Measurements from ENCODE around the gene PCBP4. TPM values are rescaled to one million over a fixed set of nuclear protein-coding genes. Genes with fewer than 3 reads are reported as not detected.
"Not testable (repeated sequence)": the region's sequence is repeated elsewhere in the genome, so short reads cannot be mapped to it uniquely, and the experiment has no call there.

The PCBP4 gene
- polyA plus RNA-seq, 3 donors = 64.2 to 79.1 (median 73.4) TPM

DNA sequence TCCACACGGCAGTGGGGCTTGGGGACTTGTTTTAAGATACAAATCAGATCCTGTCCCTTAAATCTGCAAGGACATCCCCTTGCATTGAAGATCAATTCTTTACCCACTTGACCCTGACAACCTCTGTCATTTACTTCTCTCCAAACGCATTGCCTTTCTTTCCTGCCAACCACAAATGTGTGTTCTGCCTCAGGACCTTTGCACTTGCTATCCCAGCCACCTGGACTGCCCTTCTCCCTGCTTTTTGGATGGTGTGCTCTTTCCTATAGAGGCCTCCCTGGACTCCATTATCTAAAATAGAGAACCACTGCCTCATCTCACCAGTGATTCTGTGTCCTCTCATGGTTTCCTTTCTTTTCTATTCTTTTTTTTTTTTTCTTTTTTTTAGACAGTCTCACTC, 29.9 kb upstream of the PCBP4 start:
- no peak for DNase-seq

DNA sequence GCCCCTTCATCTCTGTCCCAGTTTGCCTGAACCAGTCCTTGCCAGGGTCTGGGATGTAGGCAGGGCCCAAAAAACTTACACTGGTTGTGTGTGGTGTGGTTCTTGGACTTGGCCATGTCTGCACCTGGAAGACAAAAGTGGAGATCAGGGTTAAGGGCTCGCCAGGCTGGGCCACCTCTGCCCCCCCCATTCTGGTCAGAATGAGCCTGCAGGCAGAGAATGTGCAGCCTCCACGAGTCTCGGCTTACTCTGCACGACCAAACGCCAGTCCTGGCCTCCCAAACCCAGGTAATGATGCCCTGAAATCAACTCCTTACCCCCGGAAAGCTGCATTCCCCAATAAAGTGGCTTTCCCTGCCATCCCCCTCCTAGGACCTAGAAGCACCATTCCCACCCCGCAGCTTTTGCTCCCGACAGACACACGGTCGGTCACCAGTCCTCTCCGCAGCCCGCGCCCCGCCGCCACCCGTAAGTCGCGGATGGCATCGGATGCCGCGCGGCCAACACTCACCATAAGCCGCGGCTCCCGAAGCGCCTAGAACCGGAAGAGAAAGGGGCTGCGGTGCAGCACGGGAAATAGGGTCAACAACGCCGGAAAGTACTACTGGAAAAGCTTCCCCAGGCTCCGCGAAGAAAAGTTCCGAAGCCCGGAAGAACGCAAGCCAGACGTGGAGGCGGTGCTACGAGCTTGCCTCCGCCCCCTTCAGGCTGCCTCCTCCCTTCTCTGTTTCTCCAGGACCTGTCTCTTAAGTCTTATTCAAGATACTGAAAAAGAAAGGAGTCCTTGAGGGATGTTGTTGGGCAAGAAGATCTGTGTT, 28.3 kb upstream of the PCBP4 start, which contains the start of gene RPL29:
RPL29 (minus strand) TSS at position 550 of the 818 bp plus-strand sequence; CDS start at position 116, 434 bp downstream.
- DNase-seq = peak; percentile 95

GRCh38 chr3:51994530-51994929, 27.3 kb upstream of the PCBP4 start:
- no peak for DNase-seq

DNA sequence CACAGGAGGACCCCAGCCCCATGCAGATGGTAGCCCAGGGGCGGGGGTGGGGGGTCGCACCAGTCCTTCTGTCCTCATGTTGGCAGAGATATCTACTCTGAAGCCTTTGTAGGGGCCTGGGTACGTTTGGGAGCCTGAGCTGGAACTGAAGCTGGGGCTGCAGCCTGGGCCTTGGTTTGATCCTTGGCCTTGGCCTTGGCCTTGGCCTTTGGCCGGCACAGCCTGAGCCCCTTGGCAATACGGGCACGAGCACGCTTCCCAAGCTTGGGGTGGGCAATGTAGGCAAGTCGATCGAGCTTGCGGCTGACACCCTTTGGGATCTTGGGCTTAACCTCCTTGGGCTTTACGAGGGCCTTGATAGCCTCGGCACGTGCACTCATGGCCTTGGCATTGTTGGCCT, 26.4 kb upstream of the PCBP4 start:
- not testable (repeated sequence) for DNase-seq

- no peak for DNase-seq
These were observed 24.9 kb upstream of the PCBP4 start for GRCh38 chr3:51992017-51992682.

DNA sequence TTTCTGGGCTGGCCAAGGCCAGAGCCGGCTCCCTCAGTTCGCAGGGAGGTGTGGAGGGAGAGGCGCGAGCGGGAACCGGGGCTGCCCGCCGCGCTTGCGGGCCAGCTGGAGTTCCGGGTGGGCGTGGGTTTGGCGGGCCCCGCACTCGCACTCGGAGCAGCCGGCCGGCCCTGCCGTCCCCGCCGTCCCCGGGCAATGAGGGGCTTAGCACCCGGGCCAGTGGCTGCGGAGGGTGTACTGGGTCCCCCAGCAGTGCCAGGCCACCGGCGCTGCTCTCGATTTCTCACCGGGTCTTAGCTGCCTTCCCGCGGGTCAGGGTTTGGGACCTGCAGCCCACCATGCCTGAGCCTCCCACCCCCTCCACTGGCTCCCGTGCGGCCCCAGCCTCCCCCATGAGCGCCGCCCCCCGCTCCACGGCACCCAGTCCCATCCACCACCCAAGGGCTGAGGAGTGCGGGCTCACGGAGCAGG, 23.3 kb upstream of the PCBP4 start:
- not testable (repeated sequence) for DNase-seq

- DNase-seq = no peak
These were observed 21.3 kb upstream of the PCBP4 start for GRCh38 chr3:51988286-51989146.

- DNase-seq = no peak
These were observed 20.3 kb upstream of the PCBP4 start for GRCh38 chr3:51987568-51987967.

GRCh38 chr3:51986010-51986947, 19.0 kb upstream of the PCBP4 start:
- no peak for DNase-seq

- no peak for DNase-seq
These were observed 17.8 kb upstream of the PCBP4 start for GRCh38 chr3:51985063-51985462.

DNA sequence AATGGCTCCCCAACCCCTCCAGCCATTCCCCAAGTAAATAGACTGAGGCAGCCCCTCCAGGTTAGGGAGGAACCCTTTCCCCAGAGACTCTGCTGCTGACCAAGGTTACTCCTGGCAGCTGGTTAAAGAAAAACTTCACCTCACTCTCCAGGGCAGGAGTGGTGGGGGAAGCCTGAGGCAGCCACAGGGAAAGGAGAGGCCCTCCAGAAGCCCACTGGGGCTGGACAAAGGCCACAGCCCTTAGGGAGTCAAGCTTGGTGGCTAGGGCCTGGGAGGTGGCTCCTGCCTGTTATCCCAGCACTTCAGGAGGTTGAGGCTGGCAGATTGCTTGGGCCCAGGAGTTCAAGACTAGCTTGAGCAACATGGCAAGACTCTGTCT, 17.0 kb upstream of the PCBP4 start:
- DNase-seq = no peak

GRCh38 chr3:51983578-51984268, 16.5 kb upstream of the PCBP4 start:
- no peak for DNase-seq

GRCh38 chr3:51982838-51983577, 15.8 kb upstream of the PCBP4 start, which contains the start of gene ACY1:
Gene ACY1, plus strand, starts transcription at chr3:51983535. Its CDS starts 530 bp downstream, at chr3:51984065.
- DNase-seq = peak; percentile 89

DNA sequence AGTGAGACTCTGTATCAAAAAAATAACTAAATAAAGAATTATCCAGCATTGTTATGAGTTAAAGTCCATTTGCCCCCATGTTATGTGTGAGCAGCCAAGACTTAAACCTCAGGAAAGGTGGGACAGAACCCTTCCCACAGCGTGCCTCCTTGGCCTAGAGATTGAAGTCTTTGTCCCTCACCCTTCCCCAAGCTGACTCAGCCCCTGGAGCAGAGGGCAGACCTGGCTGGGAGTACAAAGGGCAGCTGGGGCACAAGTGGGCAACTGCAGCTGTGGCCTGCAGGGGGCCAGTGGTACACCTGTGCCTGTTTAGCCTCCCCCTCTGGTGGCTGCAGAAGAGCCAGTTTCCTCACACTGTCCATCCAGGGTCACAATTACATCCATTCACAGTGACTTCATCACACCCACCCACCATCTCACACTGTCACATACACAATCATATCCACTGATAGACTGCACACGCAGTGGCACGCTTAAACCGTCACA, 15.1 kb upstream of the PCBP4 start:
- DNase-seq = no peak

DNA sequence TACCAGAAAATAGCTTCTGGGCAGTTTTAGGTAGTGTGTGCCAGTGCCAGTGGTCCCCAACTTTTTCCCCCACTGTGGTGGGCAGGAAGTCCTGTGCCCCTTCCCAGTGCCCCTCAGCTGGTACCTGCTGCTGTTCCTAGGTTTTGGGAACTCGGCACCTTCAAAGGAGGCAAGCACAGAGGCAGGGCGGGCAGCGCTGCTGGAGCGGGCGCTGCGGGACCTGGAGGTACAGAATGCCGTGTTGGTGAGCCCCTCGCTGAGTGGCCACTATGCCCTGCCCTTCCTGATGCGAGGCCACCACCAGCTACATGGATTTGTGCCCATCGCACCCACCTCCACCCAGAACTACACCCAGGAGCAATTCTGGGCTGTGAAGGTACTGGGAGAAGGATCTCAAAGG, 13.0 kb upstream of the PCBP4 start:
- no peak for DNase-seq

GRCh38 chr3:51978143-51978502, 10.9 kb upstream of the PCBP4 start:
- no peak for DNase-seq

- no peak for DNase-seq
These were observed 10.3 kb upstream of the PCBP4 start for GRCh38 chr3:51977446-51978142.

GRCh38 chr3:51975852-51976549, 8.7 kb upstream of the PCBP4 start:
- DNase-seq = peak; percentile 69
